Activated CD4-positive, alpha-beta T cell treated with anti-CD3 and anti-CD28 coated beads for 48 hours (primary cell): ENCODE measurements around the gene ANKDD1A.

ENCODE experiments used
- DNase-seq: peaks from one replicate; pipeline ENCODE4 v3.0.0-alpha.2; 2020

The ANKDD1A gene

GRCh38 chr15:64926661-64927060 lies 15.0 kb downstream of the ANKDD1A start:
- DNase-seq: no peak

- DNase-seq: no peak
These were observed 17.0 kb downstream of the ANKDD1A start for GRCh38 chr15:64928626-64929220.

- no peak for DNase-seq
These were observed 18.4 kb downstream of the ANKDD1A start for GRCh38 chr15:64930019-64930652.

GRCh38 chr15:64930778-64931371 lies 19.2 kb downstream of the ANKDD1A start:
- DNase-seq: no peak

GRCh38 chr15:64931381-64931780 lies 19.7 kb downstream of the ANKDD1A start:
- DNase-seq: no peak

GRCh38 chr15:64934023-64934422 lies 22.3 kb downstream of the ANKDD1A start:
- no peak for DNase-seq

GRCh38 chr15:64938192-64938591 lies 26.5 kb downstream of the ANKDD1A start:
- DNase-seq: no peak

GRCh38 chr15:64942356-64942755 lies 30.7 kb downstream of the ANKDD1A start:
- no peak for DNase-seq

- DNase-seq: no peak
These were observed 32.0 kb downstream of the ANKDD1A start for GRCh38 chr15:64943512-64944225.

- no peak for DNase-seq
These were observed 33.3 kb downstream of the ANKDD1A start for GRCh38 chr15:64944961-64945360.

GRCh38 chr15:64947211-64947610 lies 35.5 kb downstream of the ANKDD1A start:
- DNase-seq: no peak

GRCh38 chr15:64948916-64949315 lies 37.2 kb downstream of the ANKDD1A start:
- DNase-seq: no peak

GRCh38 chr15:64949383-64950186 lies 37.9 kb downstream of the ANKDD1A start:
- no peak for DNase-seq

- no peak for DNase-seq
These were observed 39.2 kb downstream of the ANKDD1A start for GRCh38 chr15:64950888-64951287.

- DNase-seq: no peak
These were observed 40.2 kb downstream of the ANKDD1A start for GRCh38 chr15:64951777-64952418.

- no peak for DNase-seq
These were observed 42.7 kb downstream of the ANKDD1A start for GRCh38 chr15:64954395-64954794.

GRCh38 chr15:64959128-64959527 lies 47.4 kb downstream of the ANKDD1A start:
- no peak for DNase-seq

GRCh38 chr15:64960153-64960552 lies 48.5 kb downstream of the ANKDD1A start:
- DNase-seq: no peak

- no peak for DNase-seq
These were observed 49.3 kb downstream of the ANKDD1A start for GRCh38 chr15:64961013-64961412.

- no peak for DNase-seq
These were observed 57.7 kb downstream of the ANKDD1A start for GRCh38 chr15:64969401-64969800.

GRCh38 chr15:64970698-64971097 lies 59.0 kb downstream of the ANKDD1A start:
- no peak for DNase-seq

GRCh38 chr15:64975390-64975789 lies 63.7 kb downstream of the ANKDD1A start:
- no peak for DNase-seq
